Stimulated activated CD8-positive, alpha-beta memory T cell treated with anti-CD3 and anti-CD28 coated beads, Interleukin-7, amount 100 ng/mL, for 1 hour (primary cell): Measurements from ENCODE around the gene PAX5.
A peak's percentile ranks its signal among the peaks of the same experiment; 100 is the strongest.

Source experiments
- DNase-seq, 2 donors: peaks; one replicate each; pipeline ENCODE4 v3.0.0-alpha.2; 2020; ENCODE audit warnings: low read depth in 2 of 2

The PAX5 gene

GRCh38 chr9:37025071-37025822 lies 8.8 kb downstream of the PAX5 start:
- no peak for DNase-seq

DNA sequence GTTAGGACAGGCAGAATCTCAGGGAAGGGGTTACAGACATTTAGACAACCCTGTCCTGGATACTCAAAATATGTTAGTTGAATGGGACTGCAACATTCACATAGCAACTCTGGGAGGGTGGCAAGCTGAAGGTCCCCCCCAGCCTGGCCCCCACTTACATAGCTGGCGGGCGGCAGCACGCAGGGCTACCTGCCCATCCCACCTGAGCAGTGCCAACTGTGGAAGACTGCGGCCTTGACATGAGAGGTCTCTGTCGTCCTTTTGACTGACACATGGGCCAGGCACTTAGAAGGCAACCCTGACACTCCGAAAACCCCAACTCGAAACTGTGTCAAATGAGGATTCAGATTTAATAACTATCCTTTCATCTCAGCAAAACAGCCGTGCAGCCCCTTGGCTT lies 16.5 kb downstream of the PAX5 start:
- no peak for DNase-seq

- no peak for DNase-seq
Observed at GRCh38 chr9:37011530-37011929, 22.5 kb downstream of the PAX5 start.

- DNase-seq, result no peak
Observed at GRCh38 chr9:37010976-37011375, 23.1 kb downstream of the PAX5 start.

- no peak for DNase-seq
Observed at GRCh38 chr9:37010180-37010579, 23.9 kb downstream of the PAX5 start.

GRCh38 chr9:37007295-37007694 lies 26.8 kb downstream of the PAX5 start:
- DNase-seq, result no peak

GRCh38 chr9:37005517-37006140 lies 28.4 kb downstream of the PAX5 start:
- no peak for DNase-seq

GRCh38 chr9:37004424-37004935 lies 29.6 kb downstream of the PAX5 start:
- no peak for DNase-seq

GRCh38 chr9:37002413-37003217 lies 31.5 kb downstream of the PAX5 start:
- no peak for DNase-seq

DNA sequence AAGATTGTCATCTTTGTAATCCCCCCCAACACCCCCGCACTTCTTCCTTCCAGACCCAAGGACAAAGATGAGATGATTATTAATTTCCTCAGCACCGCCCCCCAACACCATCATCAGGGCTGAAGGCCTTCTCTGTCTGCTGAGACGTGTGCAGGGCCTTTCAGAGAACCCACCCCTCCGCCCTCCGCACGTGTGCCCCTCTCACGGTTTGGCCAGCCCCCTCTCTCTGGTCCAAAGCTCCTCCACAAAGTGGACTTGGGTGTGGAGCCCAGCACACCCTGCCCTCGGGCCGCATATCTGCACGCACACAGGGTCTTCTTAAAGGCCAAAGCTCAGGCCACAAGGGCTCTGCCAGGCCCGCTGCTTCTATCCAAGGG lies 32.0 kb downstream of the PAX5 start:
- no peak for DNase-seq

DNA sequence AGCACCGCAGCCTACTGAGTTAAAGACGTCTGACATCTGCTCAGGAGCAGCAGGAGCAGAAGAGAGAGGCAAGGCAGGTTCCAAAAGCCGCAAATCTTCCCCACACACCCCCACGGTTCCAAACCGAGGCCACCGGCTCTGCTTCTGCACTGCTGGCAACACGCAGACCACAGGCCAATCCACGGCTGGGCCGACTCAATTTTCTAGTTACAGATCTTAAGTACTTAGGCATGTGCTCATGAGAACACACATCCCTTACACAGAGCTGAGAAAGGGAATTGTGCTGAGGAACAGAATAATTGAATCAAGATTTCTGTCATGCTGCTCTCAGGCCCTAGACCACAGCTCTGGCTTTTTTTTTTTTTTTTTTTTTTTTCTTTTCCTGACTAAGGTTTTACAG lies 32.6 kb downstream of the PAX5 start:
- no peak for DNase-seq

DNA sequence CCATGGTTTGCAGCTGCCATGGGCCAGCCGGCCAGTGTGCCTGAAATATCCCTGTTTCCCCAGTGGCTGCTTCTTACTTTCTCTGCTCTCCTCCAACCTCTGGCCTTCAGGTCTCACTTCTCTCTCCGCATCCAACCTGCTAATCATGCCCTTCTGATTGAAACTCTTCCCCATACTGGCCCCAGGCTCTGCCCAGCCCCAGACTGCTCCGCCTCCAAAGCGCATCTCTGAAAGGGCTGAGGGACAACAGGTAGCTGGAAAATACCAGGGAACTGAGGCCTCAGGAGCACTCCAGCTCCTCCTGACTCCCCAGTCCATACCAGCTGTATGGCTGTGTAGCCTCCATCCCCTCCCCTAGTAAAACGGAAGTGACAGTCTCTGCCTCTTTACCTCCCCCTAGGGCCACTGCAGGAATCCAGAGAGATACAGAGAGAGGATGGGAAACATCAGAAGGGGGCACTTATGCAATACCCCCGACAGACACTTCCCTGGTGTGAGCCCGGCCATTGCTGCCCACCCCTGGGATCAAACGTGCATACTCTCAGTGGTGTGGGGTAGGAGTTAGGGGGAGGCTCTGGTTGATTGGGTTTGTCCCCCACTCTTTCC lies 34.2 kb downstream of the PAX5 start:
- no peak for DNase-seq

GRCh38 chr9:36997414-36997813 lies 36.7 kb downstream of the PAX5 start:
- DNase-seq, result no peak

DNA sequence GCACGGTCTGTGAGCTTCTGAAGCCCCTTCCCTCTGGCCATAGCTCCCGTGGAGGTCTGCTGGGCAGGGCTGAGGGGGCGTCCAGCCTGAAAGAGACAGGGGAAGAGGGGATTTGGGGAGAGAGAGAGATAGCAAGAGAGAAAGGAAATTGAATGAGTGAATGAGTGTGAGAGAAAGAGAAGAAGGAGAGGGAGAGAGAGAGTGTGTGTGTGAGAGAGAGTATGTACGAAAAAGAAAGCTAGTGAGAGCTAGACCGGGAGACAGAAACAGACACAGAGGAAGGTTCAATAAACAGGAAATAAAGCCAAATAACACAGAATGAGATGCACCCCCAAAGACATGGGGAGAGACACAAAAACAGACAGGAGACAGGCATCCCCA lies 37.4 kb downstream of the PAX5 start:
- no peak for DNase-seq

GRCh38 chr9:36995927-36996705 lies 38.0 kb downstream of the PAX5 start:
- DNase-seq, result peak; percentile 9 to 17

DNA sequence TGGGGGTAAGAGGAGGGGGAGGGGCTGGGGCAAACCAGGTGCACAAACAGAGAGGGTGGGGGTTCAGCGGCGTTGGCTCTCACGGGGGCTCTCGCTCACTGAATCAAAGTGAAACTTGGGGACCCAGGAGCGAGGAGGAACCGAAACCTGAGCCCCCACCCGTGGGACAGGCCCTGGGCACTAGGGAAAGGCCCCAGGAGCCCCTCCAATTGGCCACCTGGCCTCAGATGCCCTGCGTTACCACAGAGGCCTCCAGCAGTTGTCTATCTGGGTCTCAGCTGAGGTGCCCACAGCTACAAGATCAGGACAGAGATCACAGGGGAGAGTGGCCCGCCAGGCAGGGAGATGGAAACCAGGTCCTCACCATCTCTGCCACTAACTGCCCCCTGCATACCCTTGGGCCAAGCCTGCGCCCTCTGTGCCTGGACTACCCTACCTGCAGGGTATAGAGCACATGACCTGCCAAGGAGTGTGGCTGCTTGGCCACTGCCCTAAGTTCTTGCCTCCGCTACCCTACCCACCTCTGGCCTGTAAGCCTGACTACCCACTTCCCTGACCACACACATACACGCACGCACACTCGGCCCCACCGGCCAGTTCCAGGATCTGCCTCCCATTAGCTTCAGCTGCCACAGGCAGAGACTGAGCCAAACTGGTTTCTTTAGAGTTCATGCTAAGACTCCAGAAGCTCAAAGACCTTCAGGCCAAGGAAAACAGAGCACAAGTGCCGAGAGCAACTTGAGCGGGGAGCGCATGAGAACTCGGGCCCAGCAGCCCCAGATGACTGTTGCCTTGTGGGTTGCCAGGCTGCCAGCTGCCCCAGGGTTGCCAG lies 39.9 kb downstream of the PAX5 start:
- DNase-seq, result no peak

DNA sequence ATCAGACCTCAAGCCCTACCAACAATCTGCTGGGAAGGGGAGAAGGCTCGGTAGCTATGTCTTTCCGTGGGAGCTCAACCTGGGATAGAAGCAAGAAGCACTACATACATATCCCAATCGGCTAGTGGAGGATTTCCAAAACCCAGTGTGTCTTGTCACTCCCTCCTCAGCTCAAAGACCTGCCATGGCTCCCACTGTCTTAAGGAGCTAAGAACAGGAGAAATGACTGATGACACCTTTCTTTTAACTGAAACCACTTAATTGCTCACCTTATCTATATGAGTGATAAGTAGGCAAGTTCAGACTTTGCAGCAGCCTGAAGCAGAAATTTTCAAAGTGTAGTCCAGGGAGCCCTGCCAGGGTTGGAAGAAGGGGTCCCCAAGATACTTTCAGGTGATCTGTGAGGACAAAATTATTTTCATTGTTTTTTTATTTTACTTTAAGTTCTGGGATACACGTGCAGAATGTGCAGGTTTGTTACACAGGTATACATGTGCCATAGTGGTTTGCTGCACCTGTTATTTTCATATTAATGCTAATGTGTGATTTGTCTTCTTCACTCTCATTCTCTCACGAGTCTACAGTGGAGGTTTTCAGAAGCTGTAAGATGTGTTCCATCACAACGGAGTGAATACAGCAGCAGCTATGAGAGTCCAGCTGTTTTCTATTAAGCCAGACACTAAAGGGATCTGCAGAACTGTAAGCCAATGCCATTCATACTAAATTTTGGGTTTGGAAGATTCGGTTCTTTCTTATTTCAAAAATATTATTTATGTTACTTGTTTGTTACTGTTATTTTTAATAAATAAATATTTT lies 41.4 kb downstream of the PAX5 start:
- DNase-seq, result no peak

DNA sequence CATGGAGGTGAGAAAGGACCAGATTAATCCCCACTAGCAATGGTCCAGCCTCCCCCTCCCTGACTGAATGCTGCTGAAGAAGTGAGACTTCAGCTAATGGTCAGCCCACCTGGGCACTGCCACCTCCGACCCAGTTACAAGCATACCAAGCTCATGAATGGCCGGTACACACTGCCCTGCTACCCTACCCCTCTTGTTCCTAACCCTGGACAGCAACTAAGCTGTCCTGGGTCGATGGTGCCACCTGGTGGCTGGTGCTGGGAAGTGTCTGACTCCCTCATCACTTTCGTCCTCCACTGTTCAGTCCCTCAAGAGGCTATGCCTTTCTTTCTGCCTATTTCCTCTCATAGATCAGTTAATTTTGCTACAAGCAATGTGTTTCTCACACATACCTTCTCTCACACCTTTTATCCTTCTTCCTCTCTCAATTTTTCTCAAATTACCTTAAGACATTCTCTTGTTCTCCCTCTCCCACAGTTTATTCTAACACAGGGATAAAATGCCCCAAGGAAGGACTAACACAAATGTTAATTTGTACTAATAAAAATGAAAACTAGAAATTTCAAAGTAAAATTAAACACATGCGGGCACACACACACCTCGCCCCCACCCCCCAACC lies 42.4 kb downstream of the PAX5 start:
- DNase-seq, result no peak

DNA sequence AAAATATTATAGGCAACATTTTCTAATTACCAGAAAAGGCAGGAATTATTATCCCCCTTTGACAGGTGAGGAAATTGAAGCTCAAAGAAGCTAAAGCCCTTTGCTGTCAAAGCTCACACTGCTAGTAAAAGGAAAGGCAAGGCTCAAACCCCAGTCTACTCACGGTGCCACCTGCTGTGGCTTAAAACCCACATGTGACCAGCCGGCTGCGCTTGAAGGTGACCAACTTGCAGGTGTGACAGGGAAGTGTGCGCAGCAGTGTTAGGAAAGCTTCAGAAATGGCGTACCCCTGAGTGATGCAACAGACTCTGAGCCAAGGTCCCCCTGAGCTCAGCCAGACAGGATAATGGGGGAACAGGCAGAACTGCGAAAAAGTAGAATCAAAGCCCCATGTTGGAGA lies 45.2 kb downstream of the PAX5 start:
- no peak for DNase-seq
